Kidney (tissue), 14 donors: ENCODE data around the gene TUBGCP4. TPM values are rescaled to one million over a fixed set of nuclear protein-coding genes. Genes with fewer than 3 reads are reported as not detected.
A peak's percentile ranks its signal among the peaks of the same experiment; 100 is the strongest.

Source experiments
- DNase-seq, 5 donors: peaks; one replicate each; pipeline ENCODE4 v3.0.0-alpha.2; 2013 to 2020
- FAIRE-seq: peaks from 2 replicates; lab custom pipeline; 2012; peaks lifted over from hg19 to GRCh38; lab: Jason Lieb, UNC
- H3K27ac ChIP-seq, 2 donors: one replicate each; pipeline ENCODE4 v1.7.0; 2013; ENCODE audit warnings: low read depth in 2 of 2, low read length in 2 of 2, inconsistent platforms in 1 of 2
- H3K27me3 ChIP-seq: one replicate; pipeline ENCODE4 v1.7.1; 2013; ENCODE audit warnings: low read length, inconsistent platforms; ENCODE audit not compliant: control insufficient read depth, insufficient read depth
- H3K36me3 ChIP-seq, 3 donors: one replicate each; pipeline versions ENCODE4 v1.7.0 to v1.7.1; 2013; ENCODE audit warnings: low read length in 3 of 3, control low read depth in 1 of 3, inconsistent platforms in 1 of 3; ENCODE audit not compliant: insufficient read depth in 3 of 3, control insufficient read depth in 2 of 3
- H3K4me1 ChIP-seq, 3 donors: one replicate each; pipeline versions ENCODE4 v1.7.0 to v1.7.1; 2013; ENCODE audit warnings: low read length in 3 of 3, inconsistent platforms in 1 of 3, low read depth in 1 of 3; ENCODE audit not compliant: control insufficient read depth in 2 of 3, insufficient read depth in 2 of 3
- H3K4me3 ChIP-seq, 3 donors: one replicate each; pipeline versions ENCODE4 v1.7.0 to v1.8.1; 2013; ENCODE audit warnings: low read length in 3 of 3, control low read depth in 1 of 3, inconsistent platforms in 1 of 3
- H3K9ac ChIP-seq, 3 donors: one replicate each; pipeline versions ENCODE4 v1.7.0 to v1.7.1; 2013; ENCODE audit warnings: low read length in 3 of 3, control low read depth in 1 of 3, inconsistent platforms in 1 of 3
- H3K9me3 ChIP-seq, 3 donors: one replicate each; pipeline versions ENCODE4 v1.7.0 to v1.7.1; 2013; ENCODE audit warnings: low read length in 3 of 3, control low read depth in 1 of 3, inconsistent platforms in 1 of 3; ENCODE audit not compliant: control insufficient read depth in 2 of 3, insufficient read depth in 1 of 3
- intact Hi-C: fragments of 100-400 bp; cut with DNase I; formaldehyde crosslinking; loops from one replicate; pipeline ENCODE4 v1.11.1; 2022
- polyA plus RNA-seq: library from polyadenylated mRNA; stranded (reverse); fragments of 350-450 nt; fragmentation: Illumina TruSeq; extraction: RNeasy Lipid Tissue Mini Kit (QIAGEN cat#74804); gene quantifications from one replicate; pipeline ENCODE4 v1.2.3, GENCODE V29; 2014; ENCODE audit warnings: low read depth, low replicate concordance; ENCODE audit not compliant: insufficient read depth
- total RNA-seq: library from RNA; stranded (reverse); fragmentation: NEBNext Ultra II Directional; extraction: Animal tissue kit (Norgen Biotek cat#: 25700); gene quantifications from one replicate; pipeline ENCODE4 v1.2.1, GENCODE V29; 2021
- TF ChIP-seq, protein P1 (sequence below): IDR thresholded peaks from 3 replicates; pipeline ENCODE4 v1.5.1; 2012; ENCODE audit warnings: mild to moderate bottlenecking, moderate library complexity, borderline replicate concordance; ENCODE audit not compliant: insufficient read depth; ENCODE audit errors: extremely low read depth
- donor health status: control.
- donor health status: control.
- donor health status: control.
- donor health status: control.
- donor health status: control.
- donor health status: DM: yes; HTN: yes; CAD: no.
- donor health status: Normal renal cell carcinoma (clear cell type).

TUBGCP4 gene
- total and polyA plus RNA-seq, 2 donors from 2014 or later, result 2.7 to 12.9 TPM

DNA sequence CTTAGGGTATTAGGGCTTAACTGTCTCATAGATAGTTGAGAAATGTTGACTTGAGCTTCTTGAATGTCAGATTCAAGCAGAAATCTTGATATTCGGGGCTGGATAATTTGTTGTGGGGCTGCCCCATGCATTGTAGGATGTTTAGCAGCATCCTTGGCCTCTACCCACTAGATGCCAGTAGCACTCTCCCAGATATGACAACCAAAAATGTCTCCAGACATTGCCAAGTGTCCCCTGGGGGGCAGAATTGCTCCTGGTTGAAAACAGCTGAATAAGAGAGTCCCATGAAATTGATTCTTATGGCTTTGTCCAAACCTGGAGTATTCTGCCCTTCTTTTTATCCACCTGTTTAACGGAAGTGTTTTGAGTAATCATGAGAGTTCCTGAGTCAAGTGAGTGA, 24.6 kb upstream of the TUBGCP4 start:
- Histone ChIP-seq H3K4me1 (no peaks in the 10 kb centered on the region), H3K27ac (no peak overlapping the region), H3K4me3 (no peak overlapping the region), H3K36me3 (peaks cover 0 to 14% (median 8%) of the 10 kb centered on the region in 3 donors), H3K27me3 (no peaks in the 10 kb centered on the region), H3K9ac (no peak overlapping the region), H3K9me3 (no peaks in the 10 kb centered on the region)
- intact Hi-C loops, result no loop called here
- TF ChIP-seq, protein P1, sequence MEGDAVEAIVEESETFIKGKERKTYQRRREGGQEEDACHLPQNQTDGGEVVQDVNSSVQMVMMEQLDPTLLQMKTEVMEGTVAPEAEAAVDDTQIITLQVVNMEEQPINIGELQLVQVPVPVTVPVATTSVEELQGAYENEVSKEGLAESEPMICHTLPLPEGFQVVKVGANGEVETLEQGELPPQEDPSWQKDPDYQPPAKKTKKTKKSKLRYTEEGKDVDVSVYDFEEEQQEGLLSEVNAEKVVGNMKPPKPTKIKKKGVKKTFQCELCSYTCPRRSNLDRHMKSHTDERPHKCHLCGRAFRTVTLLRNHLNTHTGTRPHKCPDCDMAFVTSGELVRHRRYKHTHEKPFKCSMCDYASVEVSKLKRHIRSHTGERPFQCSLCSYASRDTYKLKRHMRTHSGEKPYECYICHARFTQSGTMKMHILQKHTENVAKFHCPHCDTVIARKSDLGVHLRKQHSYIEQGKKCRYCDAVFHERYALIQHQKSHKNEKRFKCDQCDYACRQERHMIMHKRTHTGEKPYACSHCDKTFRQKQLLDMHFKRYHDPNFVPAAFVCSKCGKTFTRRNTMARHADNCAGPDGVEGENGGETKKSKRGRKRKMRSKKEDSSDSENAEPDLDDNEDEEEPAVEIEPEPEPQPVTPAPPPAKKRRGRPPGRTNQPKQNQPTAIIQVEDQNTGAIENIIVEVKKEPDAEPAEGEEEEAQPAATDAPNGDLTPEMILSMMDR, result no peak
- DNase-seq (peak in 1 of 5 donors; percentile 7), FAIRE-seq (no peak)

DNA sequence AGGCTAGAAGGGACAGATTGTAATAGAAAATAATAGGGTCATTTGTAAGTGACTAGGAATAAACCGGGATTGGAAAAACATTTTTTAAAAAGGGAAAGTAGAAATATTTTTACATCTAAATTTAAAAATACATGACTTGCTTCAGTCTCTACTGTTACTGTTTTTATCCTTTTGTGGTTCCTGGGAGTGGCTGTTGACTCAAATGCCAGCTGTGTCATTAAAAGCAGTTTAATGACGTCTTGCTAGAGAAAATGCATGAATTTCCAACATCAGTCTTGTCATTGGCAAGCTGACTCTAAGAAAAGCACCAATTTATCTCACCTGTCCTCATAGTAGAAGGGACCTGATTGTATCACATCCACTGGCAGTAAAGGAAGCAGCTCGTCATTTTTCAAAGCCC, 23.8 kb upstream of the TUBGCP4 start:
- H3K4me1 ChIP-seq, result no peaks in the 10 kb centered on the region
- H3K4me3 ChIP-seq, result no peak overlapping the region
- H3K27ac ChIP-seq, result no peak overlapping the region
- intact Hi-C loops, result no loop called here
- FAIRE-seq, result no peak
- no peak for DNase-seq
- peaks cover 0 to 18% (median 12%) of the 10 kb centered on the region in 3 donors for H3K36me3 ChIP-seq
- no peaks in the 10 kb centered on the region for H3K9me3 ChIP-seq
- no peaks in the 10 kb centered on the region for H3K27me3 ChIP-seq
- TF ChIP-seq, protein P1, result no peak
- H3K9ac ChIP-seq, result no peak overlapping the region

DNA sequence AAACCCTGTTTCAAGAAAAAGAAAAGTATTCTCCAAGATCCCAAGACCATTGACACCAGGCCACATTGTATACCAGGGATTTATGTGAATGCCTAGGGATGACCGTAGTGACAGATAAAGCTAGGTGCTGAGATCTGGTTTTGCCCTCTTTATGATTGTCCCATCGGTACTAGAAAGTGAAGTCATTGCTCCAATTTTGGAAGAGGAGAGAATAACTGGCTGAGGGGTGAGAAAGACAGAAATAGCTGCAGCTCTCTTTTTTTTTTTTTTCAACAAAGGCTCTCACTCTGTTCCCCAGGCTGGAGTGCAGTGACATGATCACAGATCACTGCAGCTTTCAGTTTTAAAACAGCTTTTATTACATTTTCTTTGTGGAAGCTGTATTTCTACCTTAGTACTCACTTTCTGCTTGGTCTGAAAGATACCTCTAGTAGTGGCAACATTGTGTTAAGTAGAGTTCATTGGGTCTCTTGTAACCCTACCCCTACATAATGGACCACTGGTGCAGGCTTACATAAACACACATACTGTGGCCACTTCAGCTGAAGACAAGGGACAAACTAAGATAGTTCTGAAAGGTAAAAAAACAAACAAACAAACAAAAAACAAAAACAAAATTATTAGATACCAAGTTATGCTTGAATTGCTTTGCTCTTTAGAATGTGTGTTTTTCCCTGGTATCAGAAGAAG, 18.1 kb upstream of the TUBGCP4 start:
- no peak overlapping the region for H3K27ac ChIP-seq
- no peak overlapping the region for H3K9ac ChIP-seq
- FAIRE-seq (no peak), DNase-seq (no peak)
- H3K27me3 ChIP-seq, result no peaks in the 10 kb centered on the region
- peaks cover 0 to 24% (median 11%) of the 10 kb centered on the region in 3 donors for H3K36me3 ChIP-seq
- intact Hi-C loops, result no loop called here
- TF ChIP-seq, protein P1, result no peak
- no peaks in the 10 kb centered on the region for H3K9me3 ChIP-seq
- no peaks in the 10 kb centered on the region for H3K4me1 ChIP-seq
- no peak overlapping the region for H3K4me3 ChIP-seq
